Inflammatory macrophage treated with lipopolysaccharide for 1 hour (primary cell): Measurements from ENCODE around the gene CYP2D6.

Experiments used
- DNase-seq, 2 donors: peaks; one replicate each; pipeline ENCODE4 v3.0.0-alpha.2; 2020 to 2022

CYP2D6 gene

DNA sequence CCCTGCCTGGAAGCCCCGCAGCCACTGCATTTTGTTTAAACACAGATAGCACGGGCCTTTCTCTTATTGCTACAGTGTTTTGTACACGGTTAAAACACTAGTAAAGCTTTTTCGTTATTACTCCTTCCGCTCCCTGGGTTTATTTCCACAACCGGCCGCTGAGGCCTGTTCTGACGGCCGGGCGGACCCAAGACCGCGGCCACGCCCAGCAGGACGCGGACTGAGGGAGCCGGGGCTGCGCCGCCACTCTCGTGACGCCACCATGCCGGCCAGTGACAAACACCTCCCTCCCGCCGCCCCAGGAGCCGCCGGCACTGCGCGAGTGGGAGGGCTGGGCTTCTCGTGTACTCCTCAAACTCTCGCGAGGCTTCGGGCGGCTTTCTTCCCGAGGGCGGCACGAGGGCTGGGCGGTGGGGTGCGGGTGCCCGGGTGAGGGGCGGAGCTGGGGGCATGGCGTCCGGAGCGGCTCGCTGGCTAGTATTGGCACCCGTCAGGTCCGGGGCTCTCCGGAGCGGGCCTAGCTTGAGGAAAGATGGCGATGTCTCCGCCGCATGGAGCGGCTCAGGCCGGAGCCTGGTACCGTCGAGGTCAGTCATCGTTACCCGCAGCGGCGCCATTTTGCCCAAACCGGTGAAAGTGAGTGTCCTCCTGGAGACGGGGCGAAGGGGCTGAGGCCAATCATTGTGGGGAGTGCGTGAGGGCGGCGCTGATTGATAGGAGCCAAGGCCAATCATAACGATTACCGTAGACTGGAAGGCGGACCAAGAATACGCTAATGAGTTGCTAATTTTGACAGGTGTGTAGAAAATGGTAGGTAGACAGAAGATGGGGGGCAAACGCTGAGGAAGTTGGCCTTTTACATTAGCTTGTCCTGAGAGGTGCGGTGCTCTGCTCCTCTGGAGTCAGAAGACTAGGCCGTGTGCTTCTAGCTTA, 51.0 kb downstream of the CYP2D6 start, which contains the start of gene SMDT1:
SMDT1 (plus strand) TSS at position 382 of the 933 bp plus-strand sequence; CDS start at position 451, 69 bp downstream.
- DNase-seq, result peak; percentile 98 to 99

DNA sequence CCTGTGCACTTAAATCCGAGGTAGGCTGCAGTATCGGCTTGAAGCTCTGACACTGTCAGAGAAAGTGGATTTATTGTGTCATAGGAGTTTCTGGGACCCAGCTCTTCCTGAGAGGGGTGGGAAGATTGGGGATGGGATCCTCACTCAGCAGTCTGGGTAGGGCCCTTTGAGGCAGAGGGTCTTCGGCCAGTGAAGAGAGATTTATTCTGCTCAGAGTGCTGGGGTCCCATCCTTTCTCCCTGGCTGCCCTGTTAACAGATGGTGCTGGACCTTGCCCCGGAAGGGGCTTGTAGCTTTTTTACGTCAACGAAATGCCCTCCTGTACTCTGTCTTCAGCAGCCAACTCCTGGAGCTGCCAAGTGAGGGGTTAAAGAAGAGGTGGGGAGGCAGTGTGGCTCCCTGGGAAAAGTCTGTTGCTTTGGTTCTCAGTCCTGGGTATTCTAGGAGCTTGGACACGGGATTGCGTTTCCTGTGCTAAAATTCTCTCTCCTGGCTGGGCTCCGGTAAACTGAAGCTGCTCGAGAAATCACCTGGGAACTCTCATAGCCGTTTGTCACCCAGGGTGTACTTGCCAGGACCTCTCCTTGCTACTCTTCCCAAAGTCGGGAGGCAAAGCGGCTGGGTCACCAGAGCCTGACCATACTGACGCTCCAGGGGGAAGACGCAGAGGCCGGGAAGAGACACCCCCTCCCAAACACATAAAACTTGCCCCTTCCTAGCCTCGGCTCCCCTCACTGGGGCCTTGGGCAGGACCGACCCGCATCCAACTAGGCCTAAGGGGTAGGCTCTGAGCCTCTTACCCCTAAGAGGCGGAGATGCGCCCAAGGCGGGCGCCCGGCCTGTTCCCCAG, 51.9 kb downstream of the CYP2D6 start:
- no peak for DNase-seq

DNA sequence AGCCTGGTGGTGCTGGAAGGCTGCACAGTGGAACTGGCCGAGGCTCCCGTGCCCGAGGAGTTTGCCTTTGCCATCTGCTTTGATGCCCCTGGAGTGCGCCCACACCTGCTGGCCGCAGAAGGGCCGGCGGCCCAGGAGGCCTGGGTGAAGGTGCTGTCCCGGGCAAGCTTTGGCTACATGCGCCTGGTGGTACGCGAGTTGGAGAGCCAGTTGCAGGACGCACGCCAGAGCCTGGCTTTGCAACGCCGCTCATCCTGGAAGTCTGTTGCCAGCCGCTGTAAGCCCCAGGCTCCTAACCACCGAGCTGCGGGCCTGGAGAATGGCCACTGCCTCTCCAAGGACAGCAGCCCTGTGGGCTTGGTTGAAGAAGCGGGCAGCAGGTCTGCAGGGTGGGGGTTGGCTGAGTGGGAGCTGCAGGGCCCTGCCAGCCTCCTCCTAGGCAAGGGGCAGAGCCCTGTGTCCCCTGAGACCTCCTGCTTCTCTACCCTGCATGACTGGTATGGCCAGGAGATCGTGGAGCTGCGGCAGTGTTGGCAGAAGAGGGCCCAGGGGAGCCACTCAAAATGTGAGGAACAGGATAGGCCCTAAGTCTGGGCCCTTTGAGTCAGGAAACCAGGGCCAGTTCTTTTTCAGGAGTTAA, 53.0 kb downstream of the CYP2D6 start:
- no peak for DNase-seq

GRCh38 chr22:42076764-42077485, 53.7 kb downstream of the CYP2D6 start:
- DNase-seq, result no peak
